SK-N-MC (cell line): ENCODE data around the gene ANKRD33.

Source experiments
- EZH2 ChIP-seq: fragments of 200-600 bp; sonication (generic); IDR thresholded peaks from one replicate; pipeline ENCODE4 v1.6.1; 2017; ENCODE audit warnings: antibody characterized with exemption
- FOXP2 ChIP-seq: optimal IDR thresholded peaks from 2 replicates; pipeline ENCODE3; 2011; ENCODE audit warnings: mild to moderate bottlenecking, moderate library complexity; ENCODE audit not compliant: insufficient read depth; ENCODE audit errors: extremely low read length, control extremely low read depth
- POLR2AphosphoS5 ChIP-seq: IDR thresholded peaks from 2 replicates; pipeline ENCODE4 v1.6.1; 2012; ENCODE audit warnings: mild to moderate bottlenecking, low read depth, low read length, borderline replicate concordance

DNA sequence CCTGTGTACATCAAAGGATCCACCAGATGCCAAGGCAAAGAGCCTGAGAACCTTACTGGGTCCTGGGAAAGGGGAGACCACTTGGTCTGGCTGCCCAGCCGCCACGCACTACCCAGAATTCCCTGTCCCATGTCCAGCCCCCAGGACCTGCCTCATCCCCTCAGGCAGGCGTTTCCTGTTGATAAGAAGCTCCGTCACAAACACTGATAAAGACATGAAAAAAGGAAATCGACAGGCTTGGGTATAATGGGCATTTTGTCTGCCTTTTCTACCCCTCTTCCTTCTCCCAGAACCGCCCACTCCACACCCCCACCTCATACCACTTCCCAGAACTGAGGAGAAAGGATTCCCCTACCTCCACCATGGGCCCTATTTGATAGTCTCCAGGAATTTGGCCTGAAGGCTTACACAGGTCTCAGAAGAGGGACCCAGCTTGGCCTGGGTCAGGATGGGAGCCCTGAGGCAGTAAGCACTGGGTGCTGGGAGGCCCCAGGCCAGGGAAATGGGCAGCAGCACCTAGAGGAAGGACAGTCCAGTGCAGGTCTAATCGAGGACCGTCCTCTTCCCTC, 38.2 kb downstream of the ANKRD33 start:
- no peak for TF ChIP-seq POLR2AphosphoS5
- TF ChIP-seq EZH2 = no peak
- TF ChIP-seq FOXP2 = no peak
